H9 (cell line): ENCODE results near the gene COL4A2. TPM values are rescaled to one million over a fixed set of nuclear protein-coding genes. Genes with fewer than 3 reads are reported as not detected.

Experiments used
- DNase-seq: peaks from one replicate; pipeline ENCODE4 v3.0.0-alpha.2; 2017
- H2AFZ ChIP-seq: one replicate; pipeline ENCODE4 v1.6.1; 2013; ENCODE audit warnings: mild to moderate bottlenecking, low read length, control low read depth, moderate library complexity
- H2AK5ac ChIP-seq: 2 replicates; pipeline ENCODE4 v1.6.1; 2013; ENCODE audit warnings: low read length, control low read depth, mixed read lengths; ENCODE audit not compliant: insufficient read length
- H2BK120ac ChIP-seq: one replicate; pipeline ENCODE4 v1.6.1; 2013; ENCODE audit warnings: low read depth, mild to moderate bottlenecking, low read length, control low read depth, inconsistent platforms; ENCODE audit not compliant: poor library complexity, severe bottlenecking
- H2BK12ac ChIP-seq: 2 replicates; pipeline ENCODE4 v1.6.1; 2013; ENCODE audit warnings: low read length, control low read depth, mixed read lengths, low read depth; ENCODE audit not compliant: insufficient read length
- H2BK15ac ChIP-seq: 2 replicates; pipeline ENCODE4 v1.6.1; 2013; ENCODE audit warnings: low read depth, low read length, control low read depth
- H2BK20ac ChIP-seq: one replicate; pipeline ENCODE4 v1.6.1; 2013; ENCODE audit warnings: low read depth, mild to moderate bottlenecking, low read length, control low read depth, inconsistent platforms; ENCODE audit not compliant: poor library complexity, severe bottlenecking
- H2BK5ac ChIP-seq: 2 replicates; pipeline ENCODE4 v1.6.1; 2013; ENCODE audit warnings: low read length, control low read depth, mixed read lengths; ENCODE audit not compliant: insufficient read length
- H3K14ac ChIP-seq: 2 replicates; pipeline ENCODE4 v1.6.1; 2013; ENCODE audit warnings: low read length, control low read depth; ENCODE audit not compliant: insufficient read depth
- H3K18ac ChIP-seq: 2 replicates; pipeline ENCODE4 v1.6.1; 2013; ENCODE audit warnings: low read depth, mild to moderate bottlenecking, mixed read lengths, low read length, control low read depth; ENCODE audit not compliant: insufficient read length
- H3K23ac ChIP-seq: 2 replicates; pipeline ENCODE4 v1.6.1; 2013; ENCODE audit warnings: low read length, control low read depth, mixed read lengths, low read depth; ENCODE audit not compliant: insufficient read length
- H3K23me2 ChIP-seq: 2 replicates; pipeline ENCODE4 v1.6.1; 2013; ENCODE audit warnings: low read depth, mild to moderate bottlenecking, mixed read lengths, low read length, control low read depth; ENCODE audit not compliant: insufficient read length, poor library complexity, severe bottlenecking
- H3K27ac ChIP-seq: 2 replicates; pipeline ENCODE4 v1.5.1; 2013; ENCODE audit warnings: low read length, control low read depth, mixed read lengths, low read depth; ENCODE audit not compliant: insufficient read length
- H3K27me3 ChIP-seq: 2 replicates; pipeline ENCODE4 v1.6.1; 2013; ENCODE audit warnings: low read length, control low read depth, inconsistent platforms; ENCODE audit not compliant: insufficient read depth
- H3K4ac ChIP-seq: 2 replicates; pipeline ENCODE4 v1.6.1; 2013; ENCODE audit warnings: low read depth, mild to moderate bottlenecking, control low read depth, inconsistent platforms, low read length, moderate library complexity
- H3K4me1 ChIP-seq: 2 replicates; pipeline ENCODE4 v1.6.1; 2013; ENCODE audit warnings: low read length, control low read depth, inconsistent platforms; ENCODE audit not compliant: insufficient read depth
- H3K4me2 ChIP-seq: 2 replicates; pipeline ENCODE4 v1.6.1; 2013; ENCODE audit warnings: low read length, control low read depth, mixed read lengths; ENCODE audit not compliant: insufficient read length, insufficient read depth
- H3K56ac ChIP-seq: 2 replicates; pipeline ENCODE4 v1.6.1; 2013; ENCODE audit warnings: low read depth, mild to moderate bottlenecking, mixed read lengths, low read length, control low read depth; ENCODE audit not compliant: insufficient read length
- H3K79me1 ChIP-seq: 2 replicates; pipeline ENCODE4 v1.6.1; 2013; ENCODE audit warnings: low read depth, mild to moderate bottlenecking, moderate library complexity, low read length, control low read depth, inconsistent platforms; ENCODE audit not compliant: insufficient read depth, poor library complexity, severe bottlenecking
- H3K79me2 ChIP-seq: 2 replicates; pipeline ENCODE4 v1.6.1; 2013; ENCODE audit warnings: low read length, control low read depth, inconsistent platforms; ENCODE audit not compliant: insufficient read depth
- H3K9ac ChIP-seq: 2 replicates; pipeline ENCODE4 v1.6.1; 2013; ENCODE audit warnings: low read length, control low read depth, mixed read lengths; ENCODE audit not compliant: insufficient read length; ENCODE audit errors: extremely low read depth
- H3K9me3 ChIP-seq: one replicate; pipeline ENCODE4 v1.6.1; 2013; ENCODE audit warnings: low read depth, low read length, inconsistent platforms; ENCODE audit not compliant: control insufficient read depth
- H3T11ph ChIP-seq: one replicate; pipeline ENCODE4 v1.6.1; 2013; ENCODE audit warnings: mild to moderate bottlenecking, low read length, control low read depth, inconsistent platforms
- H4K20me1 ChIP-seq: one replicate; pipeline ENCODE4 v1.6.1; 2013; ENCODE audit not compliant: control insufficient read depth, insufficient read length, insufficient read depth
- H4K5ac ChIP-seq: 2 replicates; pipeline ENCODE4 v1.6.1; 2013; ENCODE audit warnings: low read depth, mild to moderate bottlenecking, mixed read lengths, low read length, control low read depth; ENCODE audit not compliant: insufficient read length
- H4K8ac ChIP-seq: replicated peaks from 2 replicates; pipeline ENCODE4 v1.6.1; 2013; ENCODE audit warnings: low read length, control low read depth, mixed read lengths, low read depth; ENCODE audit not compliant: insufficient read length
- H4K91ac ChIP-seq: 2 replicates; pipeline ENCODE4 v1.6.1; 2013; ENCODE audit warnings: low read depth, mild to moderate bottlenecking, moderate library complexity, mixed read lengths, low read length, control low read depth; ENCODE audit not compliant: insufficient read length
- H3K27ac Mint-ChIP-seq, 3 experiments: 2 replicates in 2 of 3; 3 replicates in 1 of 3; pipeline ENCODE4 v1.8.0; 2020 to 2021; ENCODE audit warnings: mixed read lengths in 3 of 3, mild to moderate bottlenecking in 1 of 3, moderate library complexity in 1 of 3
- H3K27me3 Mint-ChIP-seq: 2 replicates; pipeline ENCODE4 v1.8.0; 2021; ENCODE audit warnings: low read depth, mild to moderate bottlenecking, moderate library complexity, mixed read lengths
- H3K36me3 Mint-ChIP-seq, 3 experiments: 2 replicates in 2 of 3; 3 replicates in 1 of 3; pipeline ENCODE4 v1.8.0; 2020 to 2021; ENCODE audit warnings: low read depth in 3 of 3, mixed read lengths in 3 of 3; ENCODE audit not compliant: insufficient read depth in 1 of 3
- H3K4me1 Mint-ChIP-seq, 2 experiments: 2 replicates each; pipeline ENCODE4 v1.8.0; 2020; ENCODE audit warnings: mixed read lengths in 2 of 2
- H3K4me3 Mint-ChIP-seq, 2 experiments: 2 replicates in 1 of 2; 3 replicates in 1 of 2; pipeline ENCODE4 v1.8.0; 2020 to 2021; ENCODE audit warnings: mild to moderate bottlenecking in 2 of 2, mixed read lengths in 2 of 2, moderate library complexity in 1 of 2
- H3K9me3 Mint-ChIP-seq, 2 experiments: 2 replicates in 1 of 2; 3 replicates in 1 of 2; pipeline ENCODE4 v1.8.0; 2020; ENCODE audit warnings: mild to moderate bottlenecking in 2 of 2, mixed read lengths in 2 of 2, moderate library complexity in 1 of 2
- CTCF ChIP-seq: fragments of 200-600 bp; sonication (generic); conservative IDR thresholded peaks from 3 replicates; pipeline ENCODE4 v1.8.0; 2021; ENCODE audit warnings: antibody characterized with exemption, mild to moderate bottlenecking
- WGBS: extraction: QIAGEN DNeasy Blood & Tissue Kit; methylation state at CpG from one replicate; pipeline ENCODE4 v1.1.7; 2013; ENCODE audit warnings: missing lambda C conversion rate, low lambda C conversion rate, mixed read lengths; ENCODE audit not compliant: insufficient read length; ENCODE audit errors: extremely low coverage; 5-methylcytosine and 5-hydroxymethylcytosine counted together
- total RNA-seq: library from RNA; stranded (reverse); gene quantifications from 2 replicates; pipeline ENCODE4 v1.2.1, GENCODE V29; 2021

COL4A2 gene
- total RNA-seq, 1 experiment from 2014 or later = 76.5 TPM

GRCh38 chr13:110512198-110512740, 205.2 kb downstream of the COL4A2 start:
- Histone ChIP-seq H4K20me1 (no peaks in the 10 kb centered on the region), H4K5ac (no peak overlapping the region), H2BK20ac (no peak overlapping the region), H3K4me1 (no peaks in the 10 kb centered on the region), H3T11ph (no peak overlapping the region), H3K79me2 (no peaks in the 10 kb centered on the region), H4K8ac (no peak overlapping the region), H3K27me3 (no peaks in the 10 kb centered on the region), H3K56ac (no peak overlapping the region), H2BK120ac (no peak overlapping the region), H2BK5ac (no peak overlapping the region), H3K79me1 (no peaks in the 10 kb centered on the region), H3K9ac (no peak overlapping the region), H3K23me2 (no peaks in the 10 kb centered on the region), H3K4ac (no peak overlapping the region), H3K23ac (no peak overlapping the region), H3K18ac (no peak overlapping the region), H3K4me2 (no peak overlapping the region), H3K9me3 (no peaks in the 10 kb centered on the region), H2AK5ac (no peak overlapping the region), H3K14ac (no peak overlapping the region), H4K91ac (no peak overlapping the region), H2BK12ac (no peak overlapping the region), H2AFZ (no peak overlapping the region), H3K27ac (no peak overlapping the region), H2BK15ac (no peak overlapping the region)
- Mint-ChIP-seq H3K27me3 (no peaks in the 10 kb centered on the region), H3K9me3 (no peaks in the 10 kb centered on the region), H3K36me3 (peaks cover 8 to 40% (median 32%) of the 10 kb centered on the region in 3 experiments), H3K27ac (peak overlapping the region in 1 of 3 experiments; percentile 55; a peak in 1 of 7 replicates), H3K4me3 (no peak overlapping the region), H3K4me1 (peaks cover 2 to 9% of the 10 kb centered on the region in 2 experiments; a peak in 2 of 4 replicates)
- TF ChIP-seq CTCF = no peak
- DNase-seq = no peak
- no CpG with 5 or more reads among the region's 17 CpGs for WGBS
